Measurements from ENCODE around the gene DUSP16.
"Not testable (repeated sequence)": the region's sequence is repeated elsewhere in the genome, so short reads cannot be mapped to it uniquely, and the experiment has no call there.

Gene DUSP16

DNA sequence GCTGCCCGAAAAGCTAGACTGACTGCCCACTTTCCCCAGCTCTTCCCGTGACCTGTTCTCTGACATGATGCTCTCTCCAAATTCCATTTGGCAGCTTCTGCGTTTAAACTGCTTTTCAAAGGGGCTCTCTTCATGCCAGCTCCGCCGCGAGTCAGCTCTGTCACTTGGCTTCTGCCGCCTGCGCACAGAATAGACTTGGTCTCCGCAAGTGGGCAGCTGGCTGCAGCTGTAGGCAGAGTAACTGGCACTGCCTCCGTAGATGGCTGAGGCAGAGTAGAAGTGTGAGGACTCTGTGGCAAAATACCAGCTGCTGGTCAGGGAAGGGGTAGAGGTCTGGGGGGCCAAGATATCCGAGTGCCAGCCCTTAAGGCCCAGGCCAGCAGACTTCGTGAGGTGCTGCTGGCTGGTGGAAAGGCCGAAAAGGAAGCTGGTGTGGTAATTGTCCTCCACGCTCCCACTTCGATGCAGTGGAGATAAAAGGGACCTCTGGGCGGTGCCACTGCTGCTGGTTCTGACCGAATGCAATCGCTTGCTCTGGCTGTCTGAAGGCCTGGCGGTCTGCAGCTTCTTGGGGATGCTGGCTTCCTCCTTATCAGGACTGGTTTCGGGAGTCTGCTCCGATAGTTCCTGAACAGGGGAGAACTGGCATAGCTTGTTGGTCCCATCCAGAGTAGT, 85.7 kb downstream of the DUSP16 start:
- Histone ChIP-seq H3K27ac (ENCODE audit: low read depth, low read length) (no peak overlapping the region), H3K27me3 (ENCODE audit: control insufficient read depth, insufficient read depth, low read length) (no peaks in the 10 kb centered on the region), H3K36me3 (ENCODE audit: control insufficient read depth, insufficient read depth, low read length) (peaks cover 60% of the 10 kb centered on the region), H3K4me3 (ENCODE audit: low read depth, low read length) (no peak overlapping the region), H3K9ac (ENCODE audit: low read length) (no peak overlapping the region), H3K9me3 (ENCODE audit: control insufficient read depth, insufficient read depth, low read depth, low read length) (no peaks in the 10 kb centered on the region), H3K4me1 (ENCODE audit: control insufficient read depth, insufficient read depth, low read length) (peaks cover 11% of the 10 kb centered on the region)

DNA sequence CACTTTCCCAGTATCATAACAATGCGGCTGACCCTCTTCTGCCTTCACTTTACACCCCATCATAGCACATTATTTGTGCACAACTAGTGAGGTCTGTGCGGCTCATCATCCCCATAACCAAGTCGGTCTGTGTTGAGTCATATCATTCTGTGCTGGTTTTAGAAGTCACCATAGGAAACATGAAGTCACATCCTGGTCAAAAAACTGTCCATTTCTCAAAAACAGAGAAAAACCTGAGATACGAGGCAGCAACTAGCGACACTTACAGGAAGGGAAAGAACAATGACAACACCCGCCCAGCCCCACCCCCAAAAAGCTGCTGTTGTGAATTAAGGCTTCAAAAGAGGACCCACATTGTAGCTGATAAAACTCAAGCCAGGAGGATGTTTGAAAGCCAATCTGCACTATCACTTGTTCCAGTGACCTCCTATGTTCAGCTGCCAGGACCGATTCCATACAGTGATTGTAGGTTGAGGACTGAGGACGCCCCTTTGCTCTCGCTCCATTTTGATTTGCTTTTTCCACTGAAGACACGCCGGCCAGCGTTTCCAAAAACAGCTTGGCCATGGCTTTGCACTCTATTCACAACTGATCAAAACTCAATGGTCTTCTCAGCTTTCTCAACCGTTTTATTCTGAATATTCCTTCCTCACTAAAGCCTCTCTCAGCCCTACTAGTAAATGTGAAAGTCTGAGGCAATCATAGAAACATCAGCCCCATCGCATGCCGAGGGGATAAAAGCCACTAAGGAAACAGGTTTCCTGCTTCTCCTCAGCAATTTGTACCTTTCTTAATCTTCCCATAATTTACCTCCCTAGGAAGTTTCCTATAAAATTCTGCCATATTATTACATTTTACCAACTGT, 87.5 kb downstream of the DUSP16 start:
- Histone ChIP-seq H3K4me3 (ENCODE audit: low read depth, low read length) (no peak overlapping the region), H3K9me3 (ENCODE audit: control insufficient read depth, insufficient read depth, low read depth, low read length) (peaks cover 9% of the 10 kb centered on the region), H3K27me3 (ENCODE audit: control insufficient read depth, insufficient read depth, low read length) (no peaks in the 10 kb centered on the region), H3K9ac (ENCODE audit: low read length) (no peak overlapping the region), H3K36me3 (ENCODE audit: control insufficient read depth, insufficient read depth, low read length) (peaks cover 49% of the 10 kb centered on the region), H3K27ac (ENCODE audit: low read depth, low read length) (no peak overlapping the region), H3K4me1 (ENCODE audit: control insufficient read depth, insufficient read depth, low read length) (peaks cover 11% of the 10 kb centered on the region)

DNA sequence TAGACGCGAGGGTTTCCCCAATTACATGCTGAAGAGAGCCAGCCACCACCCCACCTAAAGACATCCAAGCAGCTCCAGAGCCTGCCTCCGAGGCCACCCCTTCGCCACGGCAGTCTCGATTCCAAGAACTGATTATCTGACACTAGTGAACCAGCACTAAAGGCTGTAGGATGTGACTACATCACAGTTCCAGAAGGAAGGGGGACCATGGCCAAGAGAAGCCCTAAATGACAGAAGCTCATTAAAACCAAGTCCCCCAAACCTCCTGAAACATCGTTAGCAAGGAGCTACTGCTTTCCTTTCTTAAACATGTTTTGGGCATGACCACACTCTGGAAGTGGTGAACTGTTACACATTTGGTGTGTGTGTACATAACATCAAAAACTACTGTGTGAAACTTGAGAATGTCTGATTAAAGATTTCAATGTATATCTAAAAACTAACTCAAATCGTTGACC, 88.2 kb downstream of the DUSP16 start:
- Histone ChIP-seq H3K27ac (ENCODE audit: low read depth, low read length) (no peak overlapping the region), H3K9ac (ENCODE audit: low read length) (no peak overlapping the region), H3K36me3 (ENCODE audit: control insufficient read depth, insufficient read depth, low read length) (peaks cover 42% of the 10 kb centered on the region), H3K4me1 (ENCODE audit: control insufficient read depth, insufficient read depth, low read length) (peaks cover 11% of the 10 kb centered on the region), H3K4me3 (ENCODE audit: low read depth, low read length) (no peak overlapping the region), H3K9me3 (ENCODE audit: control insufficient read depth, insufficient read depth, low read depth, low read length) (peaks cover 13% of the 10 kb centered on the region), H3K27me3 (ENCODE audit: control insufficient read depth, insufficient read depth, low read length) (no peaks in the 10 kb centered on the region)

DNA sequence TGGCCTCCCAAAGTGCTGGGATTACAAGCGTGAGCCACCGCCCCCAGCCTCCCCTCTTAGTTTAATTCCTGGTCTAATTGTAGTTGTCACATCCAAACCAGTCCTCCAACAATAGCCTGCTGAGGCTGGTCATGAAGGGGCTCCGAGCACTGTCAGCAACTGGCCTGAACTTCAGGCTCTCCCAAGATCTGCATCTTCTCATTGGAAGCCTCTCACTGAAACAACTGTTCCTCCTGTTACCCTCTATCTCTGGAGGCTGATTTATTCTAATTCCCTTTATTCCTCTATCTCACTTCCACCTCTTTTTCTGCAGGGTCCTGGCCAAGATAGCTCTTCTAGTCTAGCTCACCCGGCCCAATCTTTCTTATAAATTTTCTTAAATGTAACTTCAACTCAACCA, 89.4 kb downstream of the DUSP16 start:
- Histone ChIP-seq H3K4me3 (ENCODE audit: low read depth, low read length) (no peak overlapping the region), H3K9ac (ENCODE audit: low read length) (no peak overlapping the region), H3K27me3 (ENCODE audit: control insufficient read depth, insufficient read depth, low read length) (no peaks in the 10 kb centered on the region), H3K36me3 (ENCODE audit: control insufficient read depth, insufficient read depth, low read length) (peaks cover 35% of the 10 kb centered on the region), H3K9me3 (ENCODE audit: control insufficient read depth, insufficient read depth, low read depth, low read length) (peaks cover 13% of the 10 kb centered on the region), H3K4me1 (ENCODE audit: control insufficient read depth, insufficient read depth, low read length) (peaks cover 11% of the 10 kb centered on the region), H3K27ac (ENCODE audit: low read depth, low read length) (no peak overlapping the region)

DNA sequence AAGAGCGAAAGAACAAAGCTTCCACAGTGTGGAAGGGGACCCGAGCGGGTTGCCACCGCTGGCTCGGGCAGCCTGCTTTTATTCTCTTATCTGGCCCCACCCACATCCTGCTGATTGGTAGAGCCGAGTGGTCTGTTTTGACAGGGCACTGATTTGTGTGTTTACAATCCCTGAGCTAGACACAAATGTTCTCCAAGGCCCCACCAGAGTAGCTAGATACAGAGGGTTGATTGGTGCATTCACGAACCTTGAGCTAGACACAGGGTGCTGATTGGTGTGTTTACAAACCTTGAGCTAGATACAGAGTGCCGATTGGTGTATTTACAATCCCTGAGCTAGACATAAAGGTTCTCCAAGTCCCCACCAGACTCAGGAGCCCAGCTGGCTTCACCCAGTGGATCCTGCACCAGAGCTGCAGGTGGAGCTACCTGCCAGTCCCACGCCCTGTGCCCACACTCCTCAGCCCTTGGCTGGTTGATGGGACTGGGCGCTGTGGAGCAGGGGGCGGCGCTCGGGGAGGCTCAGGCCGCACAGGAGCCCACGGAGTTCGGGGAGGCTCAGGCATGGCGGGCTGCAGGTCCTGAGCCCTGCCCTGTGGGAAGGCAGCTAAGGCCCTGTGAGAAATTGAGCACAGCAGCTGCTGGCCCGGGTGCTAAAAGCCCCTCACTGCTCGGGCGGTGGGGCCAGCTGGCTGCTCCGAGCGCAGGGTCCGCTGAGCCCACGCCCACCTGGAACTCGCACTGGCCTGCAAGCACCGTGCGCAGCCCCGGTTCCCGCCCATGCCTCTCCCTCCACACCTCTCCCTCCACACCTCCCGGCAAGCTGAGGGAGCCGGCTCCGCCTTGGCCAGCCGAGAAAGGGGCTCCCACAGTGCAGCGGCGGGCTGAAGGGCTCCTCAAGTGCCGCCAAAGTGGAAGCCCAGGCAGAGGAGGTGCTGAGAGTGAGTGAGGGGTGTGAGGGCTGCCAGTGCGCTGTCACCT, 90.4 kb downstream of the DUSP16 start:
- H3K27ac ChIP-seq (ENCODE audit: low read depth, low read length); H3K9ac ChIP-seq (ENCODE audit: low read length); H3K4me3 ChIP-seq (ENCODE audit: low read depth, low read length); H3K27me3 ChIP-seq (ENCODE audit: control insufficient read depth, insufficient read depth, low read length): not testable (repeated sequence)
- Histone ChIP-seq H3K9me3 (ENCODE audit: control insufficient read depth, insufficient read depth, low read depth, low read length) (peaks cover 13% of the 10 kb centered on the region), H3K4me1 (ENCODE audit: control insufficient read depth, insufficient read depth, low read length) (peaks cover 11% of the 10 kb centered on the region), H3K36me3 (ENCODE audit: control insufficient read depth, insufficient read depth, low read length) (peaks cover 30% of the 10 kb centered on the region)

DNA sequence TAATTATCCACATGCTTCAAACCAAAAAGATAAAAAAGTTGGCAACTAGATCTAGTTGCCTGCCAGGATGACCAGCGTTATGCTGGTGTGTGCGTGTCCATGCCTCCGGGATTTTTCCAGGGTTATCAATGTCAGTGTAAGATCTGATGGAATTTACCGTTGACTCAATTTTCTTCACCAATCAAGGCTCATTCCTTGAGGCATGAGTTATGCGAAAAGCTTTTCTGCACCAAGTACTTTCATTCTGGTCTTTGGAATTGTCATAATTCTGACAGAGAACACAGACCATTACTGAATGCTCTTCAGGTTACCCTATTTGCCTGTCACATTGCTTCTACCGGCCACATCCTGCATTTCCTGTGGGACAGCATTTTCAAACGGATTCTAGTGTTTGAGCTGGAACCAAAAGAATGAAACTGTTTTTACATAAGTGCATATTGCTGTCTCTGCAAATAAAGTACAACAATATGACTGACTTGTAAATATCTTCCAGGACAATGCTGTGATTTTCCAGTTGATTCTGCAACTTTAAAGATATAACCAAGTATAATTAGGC, 91.8 kb downstream of the DUSP16 start:
- no peak overlapping the region for H3K4me3 ChIP-seq (ENCODE audit: low read depth, low read length)

DNA sequence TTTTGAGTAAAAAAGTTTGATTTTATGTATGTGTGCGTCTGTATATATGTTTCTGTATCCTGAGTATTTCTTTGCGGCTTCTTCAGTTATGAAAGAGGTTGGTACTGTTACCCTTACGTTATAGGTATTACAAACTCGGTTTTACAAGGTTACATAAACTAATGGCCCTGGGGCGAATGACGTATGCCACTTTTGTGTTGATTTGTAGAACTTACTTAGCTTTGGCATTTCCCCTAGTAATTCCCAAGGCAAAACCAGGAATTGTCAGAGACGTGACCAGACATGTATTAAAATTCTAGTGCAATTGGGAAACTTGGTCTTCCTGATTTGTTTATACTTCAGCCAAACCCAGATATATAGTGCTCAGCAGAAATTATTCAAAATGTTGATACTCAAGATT, 93.3 kb downstream of the DUSP16 start:
- H3K9ac ChIP-seq (ENCODE audit: low read length), result no peak overlapping the region
- peaks cover 13% of the 10 kb centered on the region for H3K9me3 ChIP-seq (ENCODE audit: control insufficient read depth, insufficient read depth, low read depth, low read length)
- no peak overlapping the region for H3K4me3 ChIP-seq (ENCODE audit: low read depth, low read length)
- H3K36me3 ChIP-seq (ENCODE audit: control insufficient read depth, insufficient read depth, low read length), result peaks cover 4% of the 10 kb centered on the region; the same call in 1 of the 2 replicates
- no peaks in the 10 kb centered on the region for H3K27me3 ChIP-seq (ENCODE audit: control insufficient read depth, insufficient read depth, low read length)
- peaks cover 8% of the 10 kb centered on the region; the same call in 1 of the 2 replicates for H3K4me1 ChIP-seq (ENCODE audit: control insufficient read depth, insufficient read depth, low read length)
- no peak overlapping the region for H3K27ac ChIP-seq (ENCODE audit: low read depth, low read length)

More for the DNA sequence above, 91.8 kb downstream of the DUSP16 start:
- no peak overlapping the region for H3K9ac ChIP-seq (ENCODE audit: low read length)
- no peak overlapping the region for H3K27ac ChIP-seq (ENCODE audit: low read depth, low read length)
- H3K4me1 ChIP-seq (ENCODE audit: control insufficient read depth, insufficient read depth, low read length), result peaks cover 19% of the 10 kb centered on the region
- H3K36me3 ChIP-seq (ENCODE audit: control insufficient read depth, insufficient read depth, low read length), result peaks cover 16% of the 10 kb centered on the region
- peaks cover 13% of the 10 kb centered on the region for H3K9me3 ChIP-seq (ENCODE audit: control insufficient read depth, insufficient read depth, low read depth, low read length)
- no peaks in the 10 kb centered on the region for H3K27me3 ChIP-seq (ENCODE audit: control insufficient read depth, insufficient read depth, low read length)

DNA sequence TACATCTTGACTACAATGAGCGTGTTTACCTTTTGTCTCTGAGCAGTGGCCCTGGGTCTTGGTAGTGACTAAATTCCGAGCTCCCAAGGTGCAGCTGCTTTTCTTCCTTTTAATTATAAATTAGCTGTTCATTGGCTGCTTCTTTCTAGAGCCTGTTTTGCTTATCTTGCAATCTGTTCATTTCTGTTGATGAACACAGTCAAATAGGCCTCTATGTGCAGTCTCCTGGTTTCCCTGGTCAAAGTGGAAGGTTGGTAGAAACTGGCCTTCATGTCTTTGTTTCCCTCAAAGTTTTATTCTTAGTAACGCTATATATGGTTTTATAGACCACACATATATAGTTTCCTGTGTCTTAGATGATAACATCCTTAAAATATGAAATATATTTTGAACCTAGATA, 94.1 kb downstream of the DUSP16 start:
- Histone ChIP-seq H3K27ac (ENCODE audit: low read depth, low read length) (no peak overlapping the region), H3K9me3 (ENCODE audit: control insufficient read depth, insufficient read depth, low read depth, low read length) (peaks cover 13% of the 10 kb centered on the region), H3K9ac (ENCODE audit: low read length) (no peak overlapping the region), H3K4me3 (ENCODE audit: low read depth, low read length) (no peak overlapping the region), H3K4me1 (ENCODE audit: control insufficient read depth, insufficient read depth, low read length) (peaks cover 8% of the 10 kb centered on the region; the same call in 1 of the 2 replicates), H3K27me3 (ENCODE audit: control insufficient read depth, insufficient read depth, low read length) (no peaks in the 10 kb centered on the region), H3K36me3 (ENCODE audit: control insufficient read depth, insufficient read depth, low read length) (0 out of 2 replicates have a peak, but pooled peaks cover under 1% of the 10 kb centered on the region)

DNA sequence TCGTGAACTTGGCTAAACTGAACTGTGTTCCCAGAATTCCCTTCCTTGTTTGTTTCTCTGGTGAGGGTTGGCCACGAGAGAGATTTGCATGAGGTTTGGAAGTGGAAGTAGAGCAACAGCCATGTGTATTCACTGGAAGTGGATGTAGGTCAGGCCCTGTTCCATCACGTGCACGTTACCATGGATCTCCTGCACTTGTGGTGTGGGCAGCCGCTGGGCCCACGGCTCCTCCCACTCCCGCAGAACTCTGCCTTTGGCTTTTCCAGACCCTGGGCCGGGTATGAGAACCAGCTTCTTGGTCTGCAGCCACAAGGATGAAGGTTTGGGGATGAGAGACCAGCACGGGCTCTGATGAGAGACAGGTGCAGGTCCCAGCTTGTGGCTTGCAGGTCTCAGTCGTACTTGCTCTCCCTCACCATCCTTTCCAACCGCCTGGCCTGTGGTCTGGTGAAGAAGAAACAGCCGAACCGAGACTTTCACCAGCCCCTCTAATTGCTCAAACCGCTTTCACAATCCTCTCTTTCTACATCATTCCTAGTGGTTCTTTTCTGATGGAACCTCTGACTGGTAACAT, 94.9 kb downstream of the DUSP16 start:
- no peak overlapping the region for H3K27ac ChIP-seq (ENCODE audit: low read depth, low read length)
- no peak overlapping the region for H3K4me3 ChIP-seq (ENCODE audit: low read depth, low read length)
- peaks cover 13% of the 10 kb centered on the region for H3K9me3 ChIP-seq (ENCODE audit: control insufficient read depth, insufficient read depth, low read depth, low read length)
- peaks cover 8% of the 10 kb centered on the region; the same call in 1 of the 2 replicates for H3K4me1 ChIP-seq (ENCODE audit: control insufficient read depth, insufficient read depth, low read length)
- no peaks in the 10 kb centered on the region for H3K27me3 ChIP-seq (ENCODE audit: control insufficient read depth, insufficient read depth, low read length)
- no peaks in the 10 kb centered on the region for H3K36me3 ChIP-seq (ENCODE audit: control insufficient read depth, insufficient read depth, low read length)
- no peak overlapping the region for H3K9ac ChIP-seq (ENCODE audit: low read length)

DNA sequence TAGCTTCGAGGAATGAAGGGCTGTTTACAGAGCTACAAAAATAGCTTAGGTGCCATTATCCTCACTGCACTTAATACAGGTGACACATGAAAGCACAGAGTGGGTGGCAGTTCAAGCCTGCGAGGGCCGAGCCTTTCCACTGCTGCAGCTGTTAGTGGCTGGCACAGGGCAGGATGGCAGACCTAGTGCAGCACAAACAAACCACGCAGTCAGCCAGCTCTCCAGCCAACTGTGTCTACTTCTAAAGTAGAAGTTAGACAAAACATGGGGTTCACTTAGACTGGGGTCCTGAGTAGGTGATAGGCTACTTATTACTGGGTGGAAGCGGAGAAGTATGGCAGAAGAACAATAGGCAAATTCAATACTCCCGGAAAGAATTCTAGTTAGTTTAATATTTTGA, 95.4 kb downstream of the DUSP16 start:
- Histone ChIP-seq H3K27me3 (ENCODE audit: control insufficient read depth, insufficient read depth, low read length) (no peaks in the 10 kb centered on the region), H3K4me1 (ENCODE audit: control insufficient read depth, insufficient read depth, low read length) (peaks cover 8% of the 10 kb centered on the region; the same call in 1 of the 2 replicates), H3K27ac (ENCODE audit: low read depth, low read length) (no peak overlapping the region), H3K9me3 (ENCODE audit: control insufficient read depth, insufficient read depth, low read depth, low read length) (peaks cover 13% of the 10 kb centered on the region), H3K36me3 (ENCODE audit: control insufficient read depth, insufficient read depth, low read length) (no peaks in the 10 kb centered on the region), H3K9ac (ENCODE audit: low read length) (no peak overlapping the region), H3K4me3 (ENCODE audit: low read depth, low read length) (no peak overlapping the region)

Measured in HUES6 (cell line).